WTC11 (cell line): Measurements from ENCODE around the gene ZNF519. TPM values are rescaled to one million over a fixed set of nuclear protein-coding genes. Genes with fewer than 3 reads are reported as not detected.

Experiments
- ATAC-seq: fragments of 200-7000 bp; cut with Tn5 transposase; 2 replicates; pipeline ENCODE4 v1.10.0; 2021; ENCODE audit warnings: mild to moderate bottlenecking, moderate library complexity
- CTCF ChIA-PET: fragments of 300-600 bp; sonication (Branson Sonifier 250); formaldehyde crosslinking; loops from one replicate; lab custom pipeline; 2021; ENCODE audit warnings: antibody characterized with exemption; lab: Charles Lee
- POLR2A ChIA-PET: fragments of 350-600 bp; sonication (Branson Sonifier 250); formaldehyde crosslinking; loops from one replicate; lab custom pipeline; 2021; ENCODE audit warnings: antibody characterized with exemption; lab: Charles Lee
- DNase-seq: peaks from one replicate; pipeline ENCODE4 v3.0.0; 2021; ENCODE audit warnings: low spot score
- H3K27ac Mint-ChIP-seq: 2 replicates; pipeline ENCODE4 v1.8.0; 2021; ENCODE audit warnings: mixed read lengths
- H3K27me3 Mint-ChIP-seq: 2 replicates; pipeline ENCODE4 v1.8.0; 2021; ENCODE audit warnings: low read depth, mild to moderate bottlenecking, moderate library complexity, mixed read lengths
- H3K36me3 Mint-ChIP-seq: 2 replicates; pipeline ENCODE4 v1.8.0; 2021; ENCODE audit warnings: mixed read lengths
- H3K4me1 Mint-ChIP-seq: 2 replicates; pipeline ENCODE4 v1.8.0; 2022; ENCODE audit warnings: mixed read lengths
- H3K4me3 Mint-ChIP-seq: 2 replicates; pipeline ENCODE4 v1.8.0; 2021; ENCODE audit warnings: mild to moderate bottlenecking, moderate library complexity, mixed read lengths
- H3K9me3 Mint-ChIP-seq: 2 replicates; pipeline ENCODE4 v1.8.0; 2021; ENCODE audit warnings: mixed read lengths
- ARID4B ChIP-seq: sonication (generic); formaldehyde crosslinking; IDR thresholded peaks from 2 replicates; pipeline ENCODE4 v1.8.0; 2023; ENCODE audit warnings: missing genetic modification reagents, mild to moderate bottlenecking, borderline replicate concordance
- ATF2 ChIP-seq: sonication (generic); formaldehyde crosslinking; IDR thresholded peaks from 2 replicates; pipeline ENCODE4 v1.8.1; 2022; ENCODE audit warnings: low read depth, missing genetic modification reagents, borderline replicate concordance
- CBFB ChIP-seq: sonication (generic); formaldehyde crosslinking; IDR thresholded peaks from 2 replicates; pipeline ENCODE4 v1.8.1; 2022; ENCODE audit warnings: mild to moderate bottlenecking, low read depth, missing genetic modification reagents
- CREM ChIP-seq: sonication (generic); formaldehyde crosslinking; IDR thresholded peaks from 2 replicates; pipeline ENCODE4 v1.8.1; 2022; ENCODE audit warnings: mild to moderate bottlenecking, missing genetic modification reagents, moderate library complexity
- CTCF ChIP-seq: fragments of 200-600 bp; IDR thresholded peaks from 2 replicates; pipeline ENCODE4 v1.8.0; 2022; ENCODE audit warnings: antibody characterized with exemption
- FOXP4 ChIP-seq: sonication (generic); formaldehyde crosslinking; IDR thresholded peaks from 2 replicates; pipeline ENCODE4 v1.8.0; 2022; ENCODE audit warnings: mild to moderate bottlenecking, missing genetic modification reagents
- GABPB1 ChIP-seq: sonication (generic); formaldehyde crosslinking; IDR thresholded peaks from 2 replicates; pipeline ENCODE4 v1.8.1; 2023; ENCODE audit warnings: mild to moderate bottlenecking, missing genetic modification reagents
- KAT7 ChIP-seq: sonication (generic); formaldehyde crosslinking; IDR thresholded peaks from 2 replicates; pipeline ENCODE4 v1.8.1; 2023; ENCODE audit warnings: missing genetic modification reagents, mild to moderate bottlenecking, borderline replicate concordance
- MXD4 ChIP-seq: fragments of 250-450 bp; sonication (Bioruptor Pico); IDR thresholded peaks from 2 replicates; pipeline ENCODE4 v1.8.0; 2021; ENCODE audit warnings: mild to moderate bottlenecking, moderate library complexity, borderline replicate concordance
- NR2C2 ChIP-seq: sonication (generic); formaldehyde crosslinking; IDR thresholded peaks from 2 replicates; pipeline ENCODE4 v1.8.0; 2022; ENCODE audit warnings: mild to moderate bottlenecking, missing genetic modification reagents
- RORB ChIP-seq: fragments of 250-450 bp; sonication (Bioruptor Pico); IDR thresholded peaks from 2 replicates; pipeline ENCODE4 v1.9.0; 2021; ENCODE audit warnings: mild to moderate bottlenecking
- SMAD3 ChIP-seq: sonication (generic); formaldehyde crosslinking; IDR thresholded peaks from 2 replicates; pipeline ENCODE4 v1.8.0; 2022; ENCODE audit warnings: missing genetic modification reagents, mild to moderate bottlenecking, borderline replicate concordance
- SOX15 ChIP-seq: fragments of 250-450 bp; sonication (Bioruptor Pico); IDR thresholded peaks from 2 replicates; pipeline ENCODE4 v1.9.0; 2021; ENCODE audit warnings: mild to moderate bottlenecking
- ZNF317 ChIP-seq: sonication (generic); formaldehyde crosslinking; IDR thresholded peaks from 2 replicates; pipeline ENCODE4 v1.8.1; 2023; ENCODE audit warnings: low read depth, mild to moderate bottlenecking, moderate library complexity, missing genetic modification reagents, borderline replicate concordance
- ZNF396 ChIP-seq: fragments of 250-450 bp; sonication (Bioruptor Pico); IDR thresholded peaks from 2 replicates; pipeline ENCODE4 v1.8.0; 2021; ENCODE audit warnings: mild to moderate bottlenecking, moderate library complexity, borderline replicate concordance
- ZNF532 ChIP-seq: fragments of 250-450 bp; sonication (Bioruptor Pico); IDR thresholded peaks from 2 replicates; pipeline ENCODE4 v1.9.0; 2021; ENCODE audit warnings: mild to moderate bottlenecking, borderline replicate concordance
- total RNA-seq: library from RNA; stranded (reverse); gene quantifications from 3 replicates; pipeline ENCODE4 v1.2.3, GENCODE V29; 2021

The ZNF519 gene
- total RNA-seq, 1 experiment from 2014 or later = 32.1 TPM

GRCh38 chr18:14075196-14075595 is 57.0 kb downstream of the ZNF519 start (continued):
- TF ChIP-seq ATF2 (CRISPR knock-in tag) = no peak
- TF ChIP-seq RORB (CRISPR knock-in tag) = no peak

- Mint-ChIP-seq H3K36me3 (peaks cover 35% of the 10 kb centered on the region), H3K9me3 (peaks cover 19% of the 10 kb centered on the region), H3K4me3 (no peak overlapping the region), H3K4me1 (no peaks in the 10 kb centered on the region), H3K27me3 (no peaks in the 10 kb centered on the region), H3K27ac (no peak overlapping the region)
- ChIA-PET POLR2A (interaction anchor here (1.2 kb wide), 1 partner anchor 249 kb away, joined by 4 read pairs; no protein-coding TSS in a partner anchor), CTCF (interaction anchor here (0.6 to 3.2 kb wide), 24 partner anchors 9 to 858 kb away, joined by 3 to 28 read pairs (median 4); partner anchors contain the start of genes MC2R and MC5R)
- peak; percentile 30; the same call in 1 of the 2 replicates for TF ChIP-seq CTCF
- no peak for TF ChIP-seq CREM (CRISPR knock-in tag)
- TF ChIP-seq ZNF317 (CRISPR knock-in tag) = no peak
- peak; percentile 38 for DNase-seq
- peak; percentile 97 for ATAC-seq
These were observed 58.0 kb downstream of the ZNF519 start for GRCh38 chr18:14074187-14074586.

- no peak overlapping the region for H3K27ac Mint-ChIP-seq
- no peak overlapping the region for H3K4me3 Mint-ChIP-seq
- TF ChIP-seq ZNF532 (CRISPR knock-in tag) (no peak), ZNF396 (CRISPR knock-in tag) (no peak), NR2C2 (CRISPR knock-in tag) (no peak), KAT7 (CRISPR knock-in tag) (no peak), SOX15 (no peak), GABPB1 (CRISPR knock-in tag) (no peak), MXD4 (no peak), CREM (CRISPR knock-in tag) (no peak), ARID4B (CRISPR knock-in tag) (no peak), SMAD3 (CRISPR knock-in tag) (no peak), FOXP4 (CRISPR knock-in tag) (no peak), CBFB (CRISPR knock-in tag) (no peak)
- ChIA-PET CTCF (interaction anchor here (0.9 kb wide), 2 partner anchors 21 to 230 kb away, joined by 3 read pairs; partner anchors contain the start of gene MC5R), POLR2A (no interaction called here)
- DNase-seq (no peak), ATAC-seq (no peak)
- no peaks in the 10 kb centered on the region for H3K4me1 Mint-ChIP-seq
- peaks cover 16% of the 10 kb centered on the region for H3K36me3 Mint-ChIP-seq
- peaks cover 2% of the 10 kb centered on the region; the same call in 1 of the 2 replicates for H3K27me3 Mint-ChIP-seq
- peaks cover 35% of the 10 kb centered on the region for H3K9me3 Mint-ChIP-seq
These were observed 78.6 kb downstream of the ZNF519 start for GRCh38 chr18:14053661-14054060.
